ENCODE results near the gene SPHK1.

Gene SPHK1

GRCh38 chr17:76371656-76372628 lies 12.5 kb upstream of the SPHK1 start:
- TF ChIP-seq, protein P1, sequence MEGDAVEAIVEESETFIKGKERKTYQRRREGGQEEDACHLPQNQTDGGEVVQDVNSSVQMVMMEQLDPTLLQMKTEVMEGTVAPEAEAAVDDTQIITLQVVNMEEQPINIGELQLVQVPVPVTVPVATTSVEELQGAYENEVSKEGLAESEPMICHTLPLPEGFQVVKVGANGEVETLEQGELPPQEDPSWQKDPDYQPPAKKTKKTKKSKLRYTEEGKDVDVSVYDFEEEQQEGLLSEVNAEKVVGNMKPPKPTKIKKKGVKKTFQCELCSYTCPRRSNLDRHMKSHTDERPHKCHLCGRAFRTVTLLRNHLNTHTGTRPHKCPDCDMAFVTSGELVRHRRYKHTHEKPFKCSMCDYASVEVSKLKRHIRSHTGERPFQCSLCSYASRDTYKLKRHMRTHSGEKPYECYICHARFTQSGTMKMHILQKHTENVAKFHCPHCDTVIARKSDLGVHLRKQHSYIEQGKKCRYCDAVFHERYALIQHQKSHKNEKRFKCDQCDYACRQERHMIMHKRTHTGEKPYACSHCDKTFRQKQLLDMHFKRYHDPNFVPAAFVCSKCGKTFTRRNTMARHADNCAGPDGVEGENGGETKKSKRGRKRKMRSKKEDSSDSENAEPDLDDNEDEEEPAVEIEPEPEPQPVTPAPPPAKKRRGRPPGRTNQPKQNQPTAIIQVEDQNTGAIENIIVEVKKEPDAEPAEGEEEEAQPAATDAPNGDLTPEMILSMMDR (IDR thresholded peaks at IDR 0.05; ENCODE audit: insufficient read depth, low read length, poor library complexity, severe bottlenecking) = no peak
- no peaks in the 10 kb centered on the region; the same call in 1 of the 2 replicates for H3K27me3 ChIP-seq (replicated peaks; ENCODE audit: control insufficient read depth, insufficient read depth, low read length)
- no peak overlapping the region for H3K4me3 ChIP-seq (replicated peaks; ENCODE audit: low read depth, low read length)
- no peak for DNase-seq (ENCODE audit: extremely low read depth, insufficient read length)
- no peaks in the 10 kb centered on the region for H3K36me3 ChIP-seq (ENCODE audit: control insufficient read depth, insufficient read depth, low read length)

DNA sequence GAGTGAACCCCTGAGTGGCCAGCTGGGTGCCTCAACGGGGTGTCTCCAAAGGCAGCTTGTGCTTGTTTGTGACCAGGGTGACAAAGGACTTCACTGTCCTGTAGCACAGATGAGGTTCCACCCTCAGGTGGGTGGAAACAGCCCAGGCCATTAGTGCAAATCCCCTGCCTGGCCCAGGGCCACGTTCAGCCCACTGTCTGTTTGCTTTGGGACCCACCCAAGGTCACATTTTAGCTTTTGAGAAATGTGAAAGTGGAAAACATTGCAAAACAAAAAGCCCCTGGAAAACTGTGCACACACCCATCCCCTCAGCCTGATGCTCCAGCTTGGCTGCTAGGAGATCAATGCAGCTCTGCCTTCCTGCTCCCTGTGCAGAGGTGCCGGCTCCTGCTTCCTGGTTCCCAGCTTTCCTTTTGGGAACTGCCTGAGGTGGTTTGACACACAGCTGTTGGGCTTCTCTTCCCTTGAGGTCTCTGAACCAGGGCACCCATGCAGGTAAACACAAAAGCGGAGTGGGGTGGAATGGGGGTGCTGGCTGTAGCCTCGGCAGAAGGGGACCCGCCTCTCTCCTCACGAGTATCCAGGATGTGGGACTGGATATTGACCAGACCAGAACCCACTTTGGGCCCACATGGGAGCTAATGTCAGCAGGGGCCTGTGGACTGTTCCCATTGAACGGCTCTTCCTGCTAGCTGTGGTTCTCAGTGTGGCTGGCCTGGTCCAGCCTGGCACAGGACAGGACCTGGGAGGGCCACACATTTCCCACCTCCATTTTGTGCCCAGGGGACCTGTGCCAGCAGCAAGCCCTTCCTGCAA lies 7.9 kb upstream of the SPHK1 start:
- no peak for DNase-seq (ENCODE audit: extremely low read depth, insufficient read length)
- H3K4me3 ChIP-seq (replicated peaks; ENCODE audit: low read depth, low read length) = no peak overlapping the region
- TF ChIP-seq, protein P1 (IDR thresholded peaks at IDR 0.05; ENCODE audit: insufficient read depth, low read length, poor library complexity, severe bottlenecking) = no peak

DNA sequence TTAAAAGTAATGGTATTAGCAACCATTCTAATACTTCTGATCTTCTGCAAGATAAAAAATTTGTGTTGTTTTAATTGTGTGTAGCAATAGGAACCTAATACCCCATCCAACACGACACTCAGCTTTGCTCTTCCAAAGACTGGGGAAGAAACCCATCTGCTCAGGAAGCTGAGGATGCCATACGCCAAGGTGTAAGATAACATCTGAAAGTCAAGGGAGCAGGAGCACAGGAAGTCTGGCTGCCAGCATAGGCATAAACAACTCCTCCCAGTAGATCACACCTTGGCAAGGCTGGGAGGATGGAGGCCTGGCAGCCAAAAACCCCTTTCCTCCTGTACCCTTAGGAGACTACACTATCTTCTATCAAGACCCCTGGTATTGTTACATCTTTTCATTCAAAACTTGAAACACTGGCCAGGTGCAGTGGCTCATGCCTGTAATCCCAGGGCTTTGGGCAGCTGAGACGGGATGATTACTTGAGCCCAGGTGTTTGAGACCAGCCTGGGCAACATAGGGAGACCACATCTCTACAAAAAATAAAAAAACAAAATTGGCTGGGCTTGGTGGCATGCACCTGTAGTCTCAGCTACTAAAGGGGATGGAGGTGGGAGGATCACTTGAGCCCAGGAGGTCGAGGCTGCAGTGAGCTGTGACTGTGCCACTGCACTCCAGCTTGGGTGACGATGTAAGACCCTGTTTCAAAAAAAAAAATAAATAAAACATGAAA lies 5.7 kb upstream of the SPHK1 start:
- Histone ChIP-seq H3K4me3 (replicated peaks; ENCODE audit: low read depth, low read length) (no peak overlapping the region), H3K36me3 (ENCODE audit: control insufficient read depth, insufficient read depth, low read length) (no peaks in the 10 kb centered on the region), H3K27me3 (replicated peaks; ENCODE audit: control insufficient read depth, insufficient read depth, low read length) (no peaks in the 10 kb centered on the region; the same call in 1 of the 2 replicates)
- TF ChIP-seq, protein P1 (IDR thresholded peaks at IDR 0.05; ENCODE audit: insufficient read depth, low read length, poor library complexity, severe bottlenecking) = no peak
- no peak for DNase-seq (ENCODE audit: extremely low read depth, insufficient read length)

More for the DNA sequence above, 7.9 kb upstream of the SPHK1 start:
- H3K36me3 ChIP-seq (ENCODE audit: control insufficient read depth, insufficient read depth, low read length) = no peaks in the 10 kb centered on the region
- no peaks in the 10 kb centered on the region; the same call in 1 of the 2 replicates for H3K27me3 ChIP-seq (replicated peaks; ENCODE audit: control insufficient read depth, insufficient read depth, low read length)

- H3K4me3 ChIP-seq (replicated peaks; ENCODE audit: low read depth, low read length) = no peak overlapping the region
- TF ChIP-seq, protein P1 (IDR thresholded peaks at IDR 0.05; ENCODE audit: insufficient read depth, low read length, poor library complexity, severe bottlenecking) = no peak
- no peaks in the 10 kb centered on the region; the same call in 1 of the 2 replicates for H3K27me3 ChIP-seq (replicated peaks; ENCODE audit: control insufficient read depth, insufficient read depth, low read length)
- DNase-seq (ENCODE audit: extremely low read depth, insufficient read length) = no peak
- no peaks in the 10 kb centered on the region for H3K36me3 ChIP-seq (ENCODE audit: control insufficient read depth, insufficient read depth, low read length)
Observed at GRCh38 chr17:76379275-76379641, 5.2 kb upstream of the SPHK1 start.

- no peak for DNase-seq (ENCODE audit: extremely low read depth, insufficient read length)
- TF ChIP-seq, protein P1 (IDR thresholded peaks at IDR 0.05; ENCODE audit: insufficient read depth, low read length, poor library complexity, severe bottlenecking) = no peak
- H3K4me3 ChIP-seq (replicated peaks; ENCODE audit: low read depth, low read length) = no peak overlapping the region
- H3K36me3 ChIP-seq (ENCODE audit: control insufficient read depth, insufficient read depth, low read length) = no peaks in the 10 kb centered on the region
- no peaks in the 10 kb centered on the region; the same call in 1 of the 2 replicates for H3K27me3 ChIP-seq (replicated peaks; ENCODE audit: control insufficient read depth, insufficient read depth, low read length)
Observed at GRCh38 chr17:76379646-76380376, 4.6 kb upstream of the SPHK1 start.
